Left ventricle myocardium superior (tissue), 1 donor: Measurements from ENCODE around the gene WFDC13. TPM values are rescaled to one million over a fixed set of nuclear protein-coding genes. Genes with fewer than 3 reads are reported as not detected.

Source experiments
- ATAC-seq: fragments of 200-7000 bp; cut with Tn5 transposase; one replicate; pipeline ENCODE4 v1.9.1; 2020; ENCODE audit warnings: mild to moderate bottlenecking, moderate library complexity
- DNase-seq: peaks from one replicate; pipeline ENCODE4 v3.0.0-alpha.2; 2020
- intact Hi-C: fragments of 100-400 bp; cut with micrococcal nuclease; formaldehyde crosslinking; loops from one replicate; pipeline ENCODE4 v1.11.0; 2022
- microRNA-seq: library from miRNA; unstranded; fragments of <30 nt; microRNA quantifications from one replicate; pipeline ENCODE4 v1.2.0, GENCODE V29; 2020; ENCODE audit warnings: borderline number of aligned reads
- total RNA-seq: library from RNA; stranded (reverse); fragmentation: NEBNext Ultra II Directional; extraction: Animal tissue kit (Norgen Biotek cat#: 25700); gene quantifications from one replicate; pipeline ENCODE4 v1.2.1, GENCODE V29; 2021
- donor health status: DM: no; HTN: yes; CAD: no; lungs with severe emphysema.

Gene WFDC13
- total RNA-seq, 1 donor from 2014 or later: not detected

DNA sequence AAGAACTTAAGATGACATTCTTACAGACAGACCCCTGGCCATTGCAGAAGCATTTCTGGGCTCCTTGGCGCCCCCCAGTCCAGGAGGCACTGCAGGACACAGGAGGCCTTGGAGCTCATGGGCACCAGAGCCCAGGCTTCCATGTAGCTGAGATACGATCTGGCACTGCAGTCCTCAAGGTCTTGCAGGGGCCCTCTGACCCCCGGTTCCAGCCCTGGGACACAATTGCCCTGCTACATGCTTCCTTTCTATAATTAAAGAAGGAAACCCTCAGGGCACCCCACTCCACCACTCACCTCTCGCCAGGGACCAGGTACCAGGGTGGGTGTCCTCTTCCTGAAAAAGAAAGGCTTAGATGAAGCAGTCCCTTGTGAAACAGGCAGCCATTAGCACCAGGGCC is 56.3 kb downstream of the WFDC13 start:
- DNase-seq (no peak), ATAC-seq (no peak)
- intact Hi-C loops: no loop called here

Small RNA genes lying within 50 kb of the gene (microRNA-seq; reads per million reads assigned to microRNA genes)
- gene MIR3617: not detected

Other genes with a start within 250 kb of the WFDC13 start
- 1.4 TPM for gene WFDC2, start 232.3 kb upstream of the WFDC13 start, total RNA-seq
- gene SPINT3, start 186.4 kb upstream of the WFDC13 start, total RNA-seq: not detected
- gene WFDC6, start 162.6 kb upstream of the WFDC13 start, total RNA-seq: not detected
- gene EPPIN, start 154.6 kb upstream of the WFDC13 start, total RNA-seq: not detected
- not detected for gene WFDC8, start 122.8 kb upstream of the WFDC13 start, total RNA-seq
- not detected for gene WFDC10A, start 72.3 kb upstream of the WFDC13 start, total RNA-seq
- gene WFDC9, start 70.8 kb upstream of the WFDC13 start, total RNA-seq: not detected
- gene WFDC11, start 31.8 kb upstream of the WFDC13 start, total RNA-seq: not detected
- not detected for gene WFDC10B, start 3.0 kb downstream of the WFDC13 start, total RNA-seq
- gene SPINT4, start 20.3 kb downstream of the WFDC13 start, total RNA-seq: not detected
- not detected for gene WFDC3, start 89.8 kb downstream of the WFDC13 start, total RNA-seq
- gene DNTTIP1, start 89.9 kb downstream of the WFDC13 start, total RNA-seq: 16.2 TPM
- gene UBE2C, start 110.6 kb downstream of the WFDC13 start, total RNA-seq: 1.0 TPM
- gene TNNC2, start 125.3 kb downstream of the WFDC13 start, total RNA-seq: not detected
- 21.3 TPM for gene SNX21, start 131.8 kb downstream of the WFDC13 start, total RNA-seq
- 31.9 TPM for gene ACOT8, start 155.4 kb downstream of the WFDC13 start, total RNA-seq
- gene ZSWIM3, start 155.6 kb downstream of the WFDC13 start, total RNA-seq: 1.9 TPM
- gene ZSWIM1, start 179.2 kb downstream of the WFDC13 start, total RNA-seq: 11.9 TPM
- 1.1 TPM for gene SPATA25, start 185.6 kb downstream of the WFDC13 start, total RNA-seq
- 5.8 TPM for gene NEURL2, start 189.2 kb downstream of the WFDC13 start, total RNA-seq
- gene CTSA, start 189.3 kb downstream of the WFDC13 start, total RNA-seq: 123 TPM
- gene PLTP, start 210.1 kb downstream of the WFDC13 start, total RNA-seq: 97.7 TPM
- gene PCIF1, start 232.6 kb downstream of the WFDC13 start, total RNA-seq: 26.2 TPM